ENCODE measurements around the gene TMEM247.

Gene TMEM247

GRCh38 chr2:46490521-46491141 lies 11.3 kb downstream of the TMEM247 start:
- no peak for DNase-seq

GRCh38 chr2:46492301-46492700 lies 12.9 kb downstream of the TMEM247 start:
- DNase-seq, result no peak

- no peak for DNase-seq
Observed at GRCh38 chr2:46493241-46493970, 14.0 kb downstream of the TMEM247 start.

- no peak for DNase-seq
Observed at GRCh38 chr2:46493971-46494250, 14.5 kb downstream of the TMEM247 start.

- DNase-seq, result no peak
Observed at GRCh38 chr2:46494596-46494995, 15.2 kb downstream of the TMEM247 start.

- DNase-seq, result no peak
Observed at GRCh38 chr2:46495231-46496030, 16.1 kb downstream of the TMEM247 start.

GRCh38 chr2:46497766-46498165 lies 18.4 kb downstream of the TMEM247 start:
- DNase-seq, result no peak

GRCh38 chr2:46498681-46499080 lies 19.3 kb downstream of the TMEM247 start:
- DNase-seq, result no peak

GRCh38 chr2:46499392-46499785 lies 20.0 kb downstream of the TMEM247 start:
- DNase-seq, result no peak

GRCh38 chr2:46500801-46501200 lies 21.4 kb downstream of the TMEM247 start:
- DNase-seq, result no peak

- no peak for DNase-seq
Observed at GRCh38 chr2:46502291-46502885, 23.0 kb downstream of the TMEM247 start.

- DNase-seq, result no peak
Observed at GRCh38 chr2:46503686-46504085, 24.3 kb downstream of the TMEM247 start.

- DNase-seq, result no peak
Observed at GRCh38 chr2:46504221-46504620, 24.9 kb downstream of the TMEM247 start.

GRCh38 chr2:46504685-46505471 lies 25.5 kb downstream of the TMEM247 start:
- no peak for DNase-seq

- no peak for DNase-seq
Observed at GRCh38 chr2:46505472-46505783, 26.1 kb downstream of the TMEM247 start.

GRCh38 chr2:46506131-46506706 lies 26.9 kb downstream of the TMEM247 start:
- DNase-seq, result no peak

- DNase-seq, result no peak
Observed at GRCh38 chr2:46508312-46508711, 28.9 kb downstream of the TMEM247 start.

- no peak for DNase-seq
Observed at GRCh38 chr2:46508759-46509158, 29.4 kb downstream of the TMEM247 start.

GRCh38 chr2:46509804-46510203 lies 30.4 kb downstream of the TMEM247 start:
- DNase-seq, result no peak

- no peak for DNase-seq
Observed at GRCh38 chr2:46510598-46511177, 31.3 kb downstream of the TMEM247 start.

GRCh38 chr2:46512185-46512584 lies 32.8 kb downstream of the TMEM247 start:
- DNase-seq, result no peak

GRCh38 chr2:46514738-46515137 lies 35.4 kb downstream of the TMEM247 start:
- DNase-seq, result no peak

All from OCI-M1 (cell line).